ENCODE measurements around the gene CHMP4B.

The CHMP4B gene

DNA sequence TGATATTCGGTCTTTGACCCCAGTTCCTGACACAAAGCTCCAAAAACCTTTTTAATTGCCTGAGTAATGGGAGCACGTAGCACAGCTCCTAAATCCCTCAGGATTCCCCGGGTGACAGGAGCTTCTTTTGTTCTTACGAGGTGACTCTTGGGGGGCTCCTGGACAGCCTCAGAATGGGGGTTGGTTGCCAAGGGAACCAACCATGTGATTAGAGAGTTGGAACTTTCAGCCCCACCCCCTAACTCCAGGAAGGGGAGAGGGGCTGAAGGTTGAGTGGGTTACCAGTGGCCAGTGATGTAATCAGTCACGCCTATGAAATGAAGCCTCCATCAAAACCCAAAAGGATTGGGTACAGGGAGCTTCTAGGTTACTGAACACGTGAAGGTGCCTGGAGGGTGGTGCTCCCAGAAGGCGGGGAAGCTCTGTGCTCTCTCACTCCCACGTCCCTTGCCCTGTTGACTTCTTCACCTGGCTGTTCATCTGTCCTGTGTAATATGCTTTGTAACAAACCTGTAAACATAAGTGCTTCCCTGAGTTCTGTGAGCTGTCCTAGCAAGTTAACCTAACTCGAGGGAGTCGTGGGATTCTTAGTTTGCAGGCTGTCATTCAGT, 89.5 kb downstream of the CHMP4B start:
- Histone ChIP-seq H3K9ac (ENCODE audit: low read length) (no peak overlapping the region), H3K9me3 (ENCODE audit: control insufficient read depth, low read length) (no peaks in the 10 kb centered on the region), H3K27me3 (ENCODE audit: control insufficient read depth, insufficient read depth, low read length) (no peaks in the 10 kb centered on the region), H3K4me1 (ENCODE audit: control insufficient read depth, insufficient read depth, low read length) (no peaks in the 10 kb centered on the region), H3K4me3 (ENCODE audit: low read length) (no peak overlapping the region), H3K36me3 (ENCODE audit: control insufficient read depth, insufficient read depth, low read length) (no peaks in the 10 kb centered on the region)

DNA sequence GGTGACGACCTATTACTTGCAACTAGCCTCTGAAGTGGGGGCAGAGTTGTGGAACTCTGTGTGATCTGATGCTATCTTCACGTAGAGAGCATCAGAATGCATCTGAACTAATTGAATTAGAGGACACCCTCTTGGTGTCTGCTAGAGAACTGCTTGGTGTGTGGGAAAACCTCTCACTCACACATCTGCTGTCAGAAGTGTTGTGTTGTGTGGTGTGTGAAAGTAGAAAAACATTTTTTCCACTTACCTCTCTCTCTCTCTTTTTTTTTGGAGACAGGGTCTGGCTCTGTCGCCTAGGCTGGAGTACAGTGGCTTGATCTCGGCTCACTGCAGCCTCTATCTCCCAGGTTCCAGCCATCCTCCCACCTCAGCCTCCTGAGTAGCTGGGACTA, 90.0 kb downstream of the CHMP4B start:
- Histone ChIP-seq H3K4me3 (ENCODE audit: low read length) (no peak overlapping the region), H3K9me3 (ENCODE audit: control insufficient read depth, low read length) (no peaks in the 10 kb centered on the region), H3K4me1 (ENCODE audit: control insufficient read depth, insufficient read depth, low read length) (no peaks in the 10 kb centered on the region), H3K9ac (ENCODE audit: low read length) (no peak overlapping the region), H3K27me3 (ENCODE audit: control insufficient read depth, insufficient read depth, low read length) (no peaks in the 10 kb centered on the region), H3K36me3 (ENCODE audit: control insufficient read depth, insufficient read depth, low read length) (no peaks in the 10 kb centered on the region)

DNA sequence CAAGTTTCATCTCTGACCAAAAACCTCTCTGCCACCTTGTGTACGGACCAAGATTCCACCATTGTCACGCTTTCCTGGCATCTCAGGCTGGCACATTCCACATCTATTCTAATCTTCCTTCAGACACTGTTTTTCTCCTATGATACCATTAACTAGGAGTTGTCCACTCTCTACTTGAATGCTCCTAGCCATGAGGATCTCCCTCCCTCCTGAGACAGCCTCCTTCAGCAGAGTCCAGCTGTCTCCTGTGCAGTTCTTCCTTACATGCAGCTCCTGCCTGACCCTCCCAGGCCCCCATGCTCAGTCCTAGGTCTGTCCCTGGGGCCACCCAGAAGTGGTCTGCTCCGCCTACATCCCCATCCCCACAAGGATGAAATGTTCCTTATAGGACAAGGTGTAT, 90.9 kb downstream of the CHMP4B start:
- Histone ChIP-seq H3K4me1 (ENCODE audit: control insufficient read depth, insufficient read depth, low read length) (no peaks in the 10 kb centered on the region), H3K4me3 (ENCODE audit: low read length) (no peak overlapping the region), H3K27me3 (ENCODE audit: control insufficient read depth, insufficient read depth, low read length) (no peaks in the 10 kb centered on the region), H3K36me3 (ENCODE audit: control insufficient read depth, insufficient read depth, low read length) (no peaks in the 10 kb centered on the region), H3K9me3 (ENCODE audit: control insufficient read depth, low read length) (no peaks in the 10 kb centered on the region), H3K9ac (ENCODE audit: low read length) (no peak overlapping the region)

Measured in mucosa of stomach (tissue), 1 donor.